Stomach (tissue), 4 donors: ENCODE results near the gene COL6A3.

Source experiments
- EP300 ChIP-seq: sonication (generic); formaldehyde crosslinking; IDR thresholded peaks from one replicate; pipeline ENCODE4 v1.6.1; 2017; ENCODE audit warnings: antibody characterized with exemption
- POLR2A ChIP-seq, 4 donors: fragments of 450-650 bp; IDR thresholded peaks; one replicate each; pipeline ENCODE4 v1.6.1; 2016; ENCODE audit warnings: antibody characterized with exemption in 4 of 4, control low read depth in 2 of 4, mild to moderate bottlenecking in 1 of 4, moderate library complexity in 1 of 4
- POLR2AphosphoS5 ChIP-seq, 3 donors: sonication (generic); formaldehyde crosslinking; IDR thresholded peaks; one replicate each; pipeline ENCODE4 v1.6.1; 2016; ENCODE audit warnings: antibody characterized with exemption in 3 of 3
- TF ChIP-seq, protein P1 (sequence below), 7 experiments: fragments of 450-650 bp in 4 of 7; fragments of 200-600 bp in 3 of 7; sonication (generic) in 3 of 7; IDR thresholded peaks; one replicate each; pipeline ENCODE4 v1.5.1; 2016 to 2019; ENCODE audit warnings: antibody characterized with exemption in 7 of 7, control low read depth in 2 of 7, mild to moderate bottlenecking in 1 of 7

DNA sequence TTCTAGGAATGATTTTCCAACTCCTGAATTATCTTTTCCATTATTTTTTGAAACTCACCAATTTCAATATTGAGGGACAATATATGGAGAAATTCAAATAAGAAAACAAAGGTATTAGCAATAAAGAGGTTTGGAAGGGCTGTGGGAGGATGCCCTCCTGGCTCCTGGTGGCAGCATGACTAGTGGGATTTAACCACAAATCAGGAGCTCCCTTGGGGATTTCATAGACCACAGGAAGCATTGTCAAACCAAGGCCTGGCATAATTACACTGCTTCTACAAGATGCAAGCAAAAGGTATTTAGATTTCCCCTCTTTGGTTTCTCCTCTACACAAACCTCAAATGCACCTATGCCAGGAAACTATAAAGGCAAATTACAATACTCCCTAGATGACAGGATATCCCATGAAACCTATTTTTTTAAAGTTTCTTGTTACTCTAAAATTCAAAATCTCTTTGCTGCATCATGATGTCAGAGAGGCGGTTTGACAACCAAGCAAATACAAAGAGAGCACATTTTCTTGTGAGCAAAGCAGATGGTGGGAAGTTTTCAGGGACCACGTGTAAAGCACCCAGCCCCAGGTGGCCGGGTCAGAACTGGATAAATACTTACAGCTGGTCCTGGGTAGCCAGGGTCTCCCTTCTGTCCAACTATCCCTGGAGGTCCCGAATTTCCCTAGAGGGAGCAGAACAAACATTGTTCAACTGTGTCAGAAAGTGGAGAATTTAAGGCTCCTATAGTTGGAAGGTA lies 67.9 kb downstream of the COL6A3 start:
- TF ChIP-seq, protein P1, sequence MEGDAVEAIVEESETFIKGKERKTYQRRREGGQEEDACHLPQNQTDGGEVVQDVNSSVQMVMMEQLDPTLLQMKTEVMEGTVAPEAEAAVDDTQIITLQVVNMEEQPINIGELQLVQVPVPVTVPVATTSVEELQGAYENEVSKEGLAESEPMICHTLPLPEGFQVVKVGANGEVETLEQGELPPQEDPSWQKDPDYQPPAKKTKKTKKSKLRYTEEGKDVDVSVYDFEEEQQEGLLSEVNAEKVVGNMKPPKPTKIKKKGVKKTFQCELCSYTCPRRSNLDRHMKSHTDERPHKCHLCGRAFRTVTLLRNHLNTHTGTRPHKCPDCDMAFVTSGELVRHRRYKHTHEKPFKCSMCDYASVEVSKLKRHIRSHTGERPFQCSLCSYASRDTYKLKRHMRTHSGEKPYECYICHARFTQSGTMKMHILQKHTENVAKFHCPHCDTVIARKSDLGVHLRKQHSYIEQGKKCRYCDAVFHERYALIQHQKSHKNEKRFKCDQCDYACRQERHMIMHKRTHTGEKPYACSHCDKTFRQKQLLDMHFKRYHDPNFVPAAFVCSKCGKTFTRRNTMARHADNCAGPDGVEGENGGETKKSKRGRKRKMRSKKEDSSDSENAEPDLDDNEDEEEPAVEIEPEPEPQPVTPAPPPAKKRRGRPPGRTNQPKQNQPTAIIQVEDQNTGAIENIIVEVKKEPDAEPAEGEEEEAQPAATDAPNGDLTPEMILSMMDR (IDR thresholded peaks at IDR 0.05) = no peak
- TF ChIP-seq EP300 (no peak), POLR2A (IDR thresholded peaks at IDR 0.05) (no peak), POLR2AphosphoS5 (IDR thresholded peaks at IDR 0.05) (no peak)
